Measurements from ENCODE around the gene IER5. TPM values are rescaled to one million over a fixed set of nuclear protein-coding genes. Genes with fewer than 3 reads are reported as not detected.

Gene IER5
- total and polyA plus RNA-seq, 5 donors from 2014 or later = 6.5 to 81.8 (median 8.7) TPM

DNA sequence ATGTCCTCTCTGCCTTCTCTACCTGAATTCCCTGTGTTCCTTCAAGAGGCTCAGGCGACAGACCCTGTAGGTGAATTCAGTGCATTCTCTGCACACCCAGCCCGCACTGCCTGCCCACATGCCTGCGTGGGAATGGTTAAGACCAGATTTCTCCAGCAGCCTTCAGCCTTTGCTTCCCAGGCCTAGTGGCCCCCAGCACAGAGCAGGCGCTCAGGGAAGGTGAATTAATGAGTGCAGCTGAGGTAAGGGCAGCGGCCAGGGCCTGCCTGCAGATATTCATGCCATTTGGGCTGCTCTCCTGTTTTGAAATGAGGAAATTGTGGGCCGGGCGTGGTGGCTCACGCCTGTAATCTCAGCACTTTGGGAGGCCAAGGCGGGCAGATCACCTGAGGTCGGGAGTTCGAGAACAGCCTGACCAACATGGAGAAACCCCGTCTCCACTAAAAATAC lies 45.5 kb downstream of the IER5 start:
- Histone ChIP-seq H3K4me3 (ENCODE audit: low read depth, low read length) (no peak overlapping the region), H3K9me3 (ENCODE audit: control insufficient read depth in 2 of 2, low read length in 2 of 2) (no peaks in the 10 kb centered on the region), H3K36me3 (ENCODE audit: control insufficient read depth, insufficient read depth, low read length) (no peaks in the 10 kb centered on the region), H3K27me3 (ENCODE audit: control insufficient read depth, insufficient read depth, low read length) (no peaks in the 10 kb centered on the region), H3K27ac (ENCODE audit: insufficient read depth, low read length, poor library complexity, severe bottlenecking) (no peak overlapping the region), H3K4me1 (ENCODE audit: control insufficient read depth, insufficient read depth, low read length, poor library complexity, severe bottlenecking) (peaks cover 21% of the 10 kb centered on the region)
- H3K27ac Mint-ChIP-seq = peak overlapping the region in 2 of 3 donors; percentile 67 to 74
- no peak for ATAC-seq (ENCODE audit: low read depth in 2 of 2)
- H3K9me3 Mint-ChIP-seq = no peaks in the 10 kb centered on the region
- no peak for DNase-seq
- H3K4me3 Mint-ChIP-seq = peak overlapping the region in 2 of 4 donors; percentile 28 to 31
- peaks cover 12 to 37% (median 30%) of the 10 kb centered on the region in 4 donors for H3K4me1 Mint-ChIP-seq
- H3K27me3 Mint-ChIP-seq = no peaks in the 10 kb centered on the region
- H3K36me3 Mint-ChIP-seq = no peaks in the 10 kb centered on the region

DNA sequence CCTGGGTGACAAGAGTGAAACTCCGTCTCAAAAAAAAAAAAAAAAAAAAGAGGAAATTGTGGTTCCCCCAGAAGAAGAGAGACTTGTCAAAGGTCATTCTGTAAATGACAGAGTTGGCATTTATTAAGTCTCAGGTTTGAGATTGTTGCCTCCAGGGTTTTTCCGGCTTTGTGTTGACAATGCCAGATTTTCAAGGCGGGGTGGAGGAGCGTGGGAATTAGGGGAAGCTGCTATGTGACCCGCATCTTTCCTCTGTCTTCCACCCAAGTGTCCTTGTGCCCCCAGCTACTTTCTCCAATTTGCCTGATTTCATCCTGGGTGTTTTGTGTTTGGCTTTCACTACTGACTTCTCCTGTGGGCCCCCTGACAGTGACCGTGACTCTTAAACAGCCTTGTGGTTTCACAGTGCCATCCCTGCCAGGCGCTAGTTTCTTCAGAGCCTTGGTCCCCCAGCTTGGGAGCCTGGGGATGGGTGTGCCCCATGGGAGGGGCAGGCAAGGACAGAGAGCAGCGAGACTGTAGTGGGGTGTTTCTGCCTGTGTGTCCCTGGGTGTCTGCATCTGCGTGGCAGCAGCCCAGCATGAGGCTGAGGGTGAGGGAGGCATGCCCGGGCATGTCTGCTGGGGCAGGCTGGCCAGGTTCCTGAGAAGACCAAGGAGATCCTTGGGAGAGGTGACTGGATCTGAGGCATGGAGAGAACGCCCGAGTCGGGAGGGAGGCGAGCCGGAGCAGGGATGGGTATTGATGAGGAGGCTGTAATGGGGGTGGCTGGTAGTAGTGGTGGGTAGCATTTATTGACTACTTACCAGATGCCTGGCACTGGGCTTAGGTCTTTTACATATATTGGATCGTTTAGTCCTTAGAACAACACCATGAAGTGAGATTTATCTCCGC lies 46.3 kb downstream of the IER5 start:
- Histone ChIP-seq H3K4me3 (ENCODE audit: low read depth, low read length) (peak overlapping the region; percentile 26), H3K36me3 (ENCODE audit: control insufficient read depth, insufficient read depth, low read length) (no peaks in the 10 kb centered on the region), H3K27ac (ENCODE audit: insufficient read depth, low read length, poor library complexity, severe bottlenecking) (no peak overlapping the region), H3K4me1 (ENCODE audit: control insufficient read depth, insufficient read depth, low read length, poor library complexity, severe bottlenecking) (peaks cover 24% of the 10 kb centered on the region), H3K27me3 (ENCODE audit: control insufficient read depth, insufficient read depth, low read length) (no peaks in the 10 kb centered on the region), H3K9me3 (ENCODE audit: control insufficient read depth in 2 of 2, low read length in 2 of 2) (no peaks in the 10 kb centered on the region)
- Mint-ChIP-seq H3K27me3 (no peaks in the 10 kb centered on the region), H3K4me1 (peaks cover 12 to 45% (median 34%) of the 10 kb centered on the region in 4 donors), H3K27ac (peak overlapping the region; percentile 67 to 87 (median 83)), H3K36me3 (no peaks in the 10 kb centered on the region), H3K9me3 (no peaks in the 10 kb centered on the region), H3K4me3 (peak overlapping the region in 3 of 4 donors; percentile 3 to 69 (median 38))
- ATAC-seq (ENCODE audit: low read depth in 2 of 2) = peak; percentile 41 to 53
- peak in 2 of 3 donors; percentile 3 to 80 for DNase-seq

DNA sequence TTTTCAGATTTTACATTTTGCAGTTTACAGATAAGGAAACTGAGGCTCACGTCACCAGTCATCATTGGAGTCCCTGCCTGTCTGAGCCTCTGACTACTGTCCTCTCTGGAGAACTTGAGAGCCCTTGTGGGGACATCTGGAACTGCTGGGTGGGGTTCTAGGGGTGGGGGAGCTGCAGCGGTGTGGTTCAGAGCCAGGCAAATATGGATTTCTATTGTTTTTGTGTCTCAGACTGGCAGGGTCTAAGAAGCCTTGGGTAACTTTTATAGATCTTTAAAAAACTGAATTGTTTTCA lies 46.9 kb downstream of the IER5 start:
- H3K4me3 ChIP-seq (ENCODE audit: low read depth, low read length) = no peak overlapping the region
- peaks cover 14 to 51% (median 37%) of the 10 kb centered on the region in 4 donors for H3K4me1 Mint-ChIP-seq
- no peaks in the 10 kb centered on the region for H3K36me3 Mint-ChIP-seq
- H3K27ac Mint-ChIP-seq = peak overlapping the region in 1 of 3 donors; percentile 87
- ATAC-seq (ENCODE audit: low read depth in 2 of 2) = no peak
- no peaks in the 10 kb centered on the region for H3K9me3 ChIP-seq (ENCODE audit: control insufficient read depth in 2 of 2, low read length in 2 of 2)
- peaks cover 27% of the 10 kb centered on the region for H3K4me1 ChIP-seq (ENCODE audit: control insufficient read depth, insufficient read depth, low read length, poor library complexity, severe bottlenecking)
- no peak overlapping the region for H3K27ac ChIP-seq (ENCODE audit: insufficient read depth, low read length, poor library complexity, severe bottlenecking)
- H3K4me3 Mint-ChIP-seq = peak overlapping the region in 1 of 4 donors; percentile 22
- no peaks in the 10 kb centered on the region for H3K36me3 ChIP-seq (ENCODE audit: control insufficient read depth, insufficient read depth, low read length)
- no peaks in the 10 kb centered on the region for H3K27me3 Mint-ChIP-seq
- H3K27me3 ChIP-seq (ENCODE audit: control insufficient read depth, insufficient read depth, low read length) = no peaks in the 10 kb centered on the region
- no peaks in the 10 kb centered on the region for H3K9me3 Mint-ChIP-seq
- peak in 1 of 3 donors; percentile 69 for DNase-seq

DNA sequence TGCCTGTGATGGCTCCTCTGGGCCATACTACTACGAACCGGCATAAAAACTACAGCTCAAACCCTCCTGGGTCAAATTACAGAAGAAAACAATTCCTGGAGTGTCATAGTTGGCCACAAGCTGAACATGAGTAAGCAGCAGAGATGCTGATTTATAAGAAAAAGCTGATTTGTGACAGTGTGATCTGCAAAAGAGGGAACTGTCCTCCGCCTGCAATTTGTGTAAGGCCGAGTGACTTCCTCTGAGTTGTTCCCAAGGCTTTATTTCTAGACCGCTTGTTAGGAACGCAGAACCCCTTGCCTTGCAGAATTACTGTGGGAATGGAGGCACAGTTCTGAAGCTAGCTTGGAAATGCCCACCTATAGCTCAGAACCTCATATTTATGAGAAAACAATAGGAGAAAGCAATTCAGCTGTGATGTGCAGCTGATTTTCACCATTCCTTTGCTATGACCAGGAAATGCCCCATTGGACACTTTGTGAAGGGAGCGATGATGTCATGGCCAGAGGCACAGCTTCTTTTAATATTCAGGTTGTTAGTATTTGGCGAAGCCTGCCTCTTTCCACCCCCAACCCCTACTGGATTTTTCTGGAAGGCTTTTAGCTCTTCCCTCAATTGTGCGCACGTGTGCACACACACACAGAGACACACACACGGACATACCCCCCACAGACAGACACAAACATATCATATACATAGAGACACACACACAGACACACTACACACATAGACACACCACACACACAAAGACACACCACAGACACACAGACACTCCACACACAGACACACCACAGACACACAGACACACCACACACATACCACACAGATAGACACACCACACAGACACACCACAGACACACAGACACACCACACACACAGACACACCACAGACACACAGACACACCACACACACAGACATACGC lies 47.6 kb downstream of the IER5 start:
- Mint-ChIP-seq H3K27ac (peak overlapping the region in 1 of 3 donors; percentile 97), H3K4me1 (peaks cover 19 to 57% (median 43%) of the 10 kb centered on the region in 4 donors), H3K27me3 (no peaks in the 10 kb centered on the region), H3K36me3 (no peaks in the 10 kb centered on the region), H3K4me3 (peak overlapping the region in 2 of 4 donors; percentile 22 to 23), H3K9me3 (no peaks in the 10 kb centered on the region)
- H3K4me3 ChIP-seq (ENCODE audit: low read depth, low read length) = no peak overlapping the region
- H3K36me3 ChIP-seq (ENCODE audit: control insufficient read depth, insufficient read depth, low read length) = no peaks in the 10 kb centered on the region
- no peak for ATAC-seq (ENCODE audit: low read depth in 2 of 2)
- H3K27ac ChIP-seq (ENCODE audit: insufficient read depth, low read length, poor library complexity, severe bottlenecking) = no peak overlapping the region
- no peak for DNase-seq
- no peaks in the 10 kb centered on the region for H3K27me3 ChIP-seq (ENCODE audit: control insufficient read depth, insufficient read depth, low read length)
- no peaks in the 10 kb centered on the region for H3K9me3 ChIP-seq (ENCODE audit: control insufficient read depth in 2 of 2, low read length in 2 of 2)
- H3K4me1 ChIP-seq (ENCODE audit: control insufficient read depth, insufficient read depth, low read length, poor library complexity, severe bottlenecking) = peaks cover 27% of the 10 kb centered on the region

DNA sequence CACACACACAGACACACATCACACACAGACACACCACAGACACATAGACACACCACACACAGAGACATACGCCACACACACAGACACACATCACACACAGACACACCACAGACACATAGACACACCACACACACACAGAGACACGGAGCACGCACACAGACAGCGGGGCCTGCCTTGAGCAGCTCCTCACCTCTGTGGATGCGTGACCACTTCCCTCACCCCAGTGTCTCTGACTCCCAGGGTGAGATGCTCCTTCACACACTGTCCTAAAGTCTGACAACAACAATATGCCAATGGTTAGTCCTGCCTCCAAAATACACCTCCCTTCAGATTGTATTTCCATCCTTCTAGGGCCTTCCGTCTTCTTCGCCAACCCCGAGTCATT lies 48.2 kb downstream of the IER5 start:
- Histone ChIP-seq H3K4me1 (ENCODE audit: control insufficient read depth, insufficient read depth, low read length, poor library complexity, severe bottlenecking) (peaks cover 34% of the 10 kb centered on the region), H3K27me3 (ENCODE audit: control insufficient read depth, insufficient read depth, low read length) (no peaks in the 10 kb centered on the region), H3K9me3 (ENCODE audit: control insufficient read depth in 2 of 2, low read length in 2 of 2) (no peaks in the 10 kb centered on the region), H3K4me3 (ENCODE audit: low read depth, low read length) (no peak overlapping the region), H3K27ac (ENCODE audit: insufficient read depth, low read length, poor library complexity, severe bottlenecking) (no peak overlapping the region), H3K36me3 (ENCODE audit: control insufficient read depth, insufficient read depth, low read length) (no peaks in the 10 kb centered on the region)
- no peaks in the 10 kb centered on the region for H3K36me3 Mint-ChIP-seq
- H3K4me3 Mint-ChIP-seq = peak overlapping the region in 2 of 4 donors; percentile 1 to 6
- H3K27me3 Mint-ChIP-seq = no peaks in the 10 kb centered on the region
- ATAC-seq (ENCODE audit: low read depth in 2 of 2) = no peak
- H3K27ac Mint-ChIP-seq = peak overlapping the region in 1 of 3 donors; percentile 97
- no peak for DNase-seq
- H3K4me1 Mint-ChIP-seq = peaks cover 19 to 64% (median 48%) of the 10 kb centered on the region in 4 donors
- H3K9me3 Mint-ChIP-seq = no peaks in the 10 kb centered on the region

DNA sequence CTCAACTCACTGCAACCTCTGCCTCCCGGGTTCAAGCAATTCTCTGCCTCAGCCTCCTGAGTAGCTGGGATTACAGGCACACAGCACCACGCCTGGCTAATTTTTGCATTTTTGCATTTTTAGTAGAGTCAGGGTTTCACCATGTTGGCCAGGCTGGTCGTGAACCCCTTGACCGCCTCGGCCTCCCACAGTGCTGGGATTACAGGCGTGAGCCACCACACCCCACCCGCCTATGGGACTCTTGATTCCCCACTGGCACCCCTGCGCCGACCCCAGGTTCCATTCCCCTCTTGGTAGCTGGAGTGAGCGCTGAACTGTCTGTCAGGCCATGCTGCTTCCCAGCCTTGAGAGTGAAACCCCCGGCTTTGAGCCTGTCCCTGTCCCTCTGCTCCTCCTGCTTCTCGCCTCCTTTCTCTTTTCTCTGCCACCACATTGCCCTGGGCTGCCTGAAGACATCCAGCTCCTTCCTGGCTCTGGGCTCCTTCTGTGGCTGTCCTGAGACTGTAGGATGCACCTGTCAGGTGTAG lies 48.8 kb downstream of the IER5 start:
- no peak overlapping the region for H3K4me3 ChIP-seq (ENCODE audit: low read depth, low read length)
- no peaks in the 10 kb centered on the region for H3K9me3 ChIP-seq (ENCODE audit: control insufficient read depth in 2 of 2, low read length in 2 of 2)
- H3K4me1 Mint-ChIP-seq = peaks cover 19 to 68% (median 51%) of the 10 kb centered on the region in 4 donors
- H3K27me3 Mint-ChIP-seq = no peaks in the 10 kb centered on the region
- no peaks in the 10 kb centered on the region for H3K36me3 ChIP-seq (ENCODE audit: control insufficient read depth, insufficient read depth, low read length)
- no peaks in the 10 kb centered on the region for H3K27me3 ChIP-seq (ENCODE audit: control insufficient read depth, insufficient read depth, low read length)
- peak overlapping the region in 1 of 3 donors; percentile 26 for H3K27ac Mint-ChIP-seq
- H3K4me1 ChIP-seq (ENCODE audit: control insufficient read depth, insufficient read depth, low read length, poor library complexity, severe bottlenecking) = peaks cover 39% of the 10 kb centered on the region
- no peak overlapping the region for H3K27ac ChIP-seq (ENCODE audit: insufficient read depth, low read length, poor library complexity, severe bottlenecking)
- no peak for DNase-seq
- no peaks in the 10 kb centered on the region for H3K9me3 Mint-ChIP-seq
- no peaks in the 10 kb centered on the region for H3K36me3 Mint-ChIP-seq
- no peak overlapping the region for H3K4me3 Mint-ChIP-seq
- no peak for ATAC-seq (ENCODE audit: low read depth in 2 of 2)

DNA sequence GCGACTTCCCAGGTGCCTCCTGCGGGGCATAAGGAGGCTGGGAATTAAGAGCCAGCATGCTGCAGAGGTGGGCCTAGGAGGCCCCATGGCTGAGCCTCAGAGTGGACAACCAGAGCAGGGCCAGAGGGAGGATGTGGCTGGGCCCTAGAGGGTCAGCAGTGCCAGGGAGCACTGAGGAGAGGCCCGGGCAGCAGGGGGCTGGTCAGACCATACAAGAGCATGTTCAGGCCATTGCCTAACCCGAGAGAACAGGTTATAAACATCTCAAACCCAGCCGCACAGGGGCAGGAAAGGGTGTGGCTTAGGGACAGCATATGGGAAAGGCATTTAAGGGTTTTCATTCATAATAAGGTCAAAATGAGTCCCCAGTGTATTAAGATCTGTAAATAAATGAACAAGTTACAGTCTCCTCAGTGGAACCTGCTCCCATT lies 51.1 kb downstream of the IER5 start:
- peak overlapping the region in 1 of 4 donors; percentile 35 for H3K4me3 Mint-ChIP-seq
- Histone ChIP-seq H3K4me3 (ENCODE audit: low read depth, low read length) (no peak overlapping the region), H3K27me3 (ENCODE audit: control insufficient read depth, insufficient read depth, low read length) (no peaks in the 10 kb centered on the region), H3K9me3 (ENCODE audit: control insufficient read depth in 2 of 2, low read length in 2 of 2) (no peaks in the 10 kb centered on the region), H3K36me3 (ENCODE audit: control insufficient read depth, insufficient read depth, low read length) (no peaks in the 10 kb centered on the region), H3K27ac (ENCODE audit: insufficient read depth, low read length, poor library complexity, severe bottlenecking) (no peak overlapping the region), H3K4me1 (ENCODE audit: control insufficient read depth, insufficient read depth, low read length, poor library complexity, severe bottlenecking) (peaks cover 35% of the 10 kb centered on the region)
- peaks cover 20 to 61% (median 46%) of the 10 kb centered on the region in 4 donors for H3K4me1 Mint-ChIP-seq
- H3K36me3 Mint-ChIP-seq = no peaks in the 10 kb centered on the region
- DNase-seq (no peak), ATAC-seq (ENCODE audit: low read depth in 2 of 2) (no peak)
- no peaks in the 10 kb centered on the region for H3K9me3 Mint-ChIP-seq
- H3K27ac Mint-ChIP-seq = peak overlapping the region in 1 of 3 donors; percentile 68
- no peaks in the 10 kb centered on the region for H3K27me3 Mint-ChIP-seq
